ENCODE data around the gene OR2T5.
"Not testable (repeated sequence)": the region's sequence is repeated elsewhere in the genome, so short reads cannot be mapped to it uniquely, and the experiment has no call there.

Gene OR2T5

DNA sequence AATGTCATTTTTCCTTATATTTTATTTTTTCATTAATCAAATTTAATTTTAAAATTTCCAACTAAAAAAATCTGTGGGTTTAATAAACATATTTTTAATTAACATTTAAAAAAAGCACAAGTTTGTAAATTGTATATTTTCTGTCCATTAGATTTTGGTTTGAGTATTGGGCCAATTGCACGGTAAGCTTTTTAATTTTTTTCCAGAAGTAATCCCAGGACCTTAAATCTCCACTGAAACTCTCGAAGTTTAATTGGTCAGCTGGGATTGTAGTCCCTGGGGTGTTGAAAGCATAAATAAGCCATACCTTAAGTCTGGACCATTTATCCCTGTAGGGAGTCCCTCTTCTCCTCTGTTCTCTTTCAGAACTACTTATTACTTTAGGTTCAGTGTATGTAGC lies 19.4 kb downstream of the OR2T5 start, which contains the start of gene OR2G6:
Gene OR2G6 (plus strand): TSS at position 301 of the 400 bp plus-strand sequence. CDS start 13,574 bp downstream, outside the sequence.
- DNase-seq (ENCODE audit: low read depth, low spot score) = not testable (repeated sequence)

DNA sequence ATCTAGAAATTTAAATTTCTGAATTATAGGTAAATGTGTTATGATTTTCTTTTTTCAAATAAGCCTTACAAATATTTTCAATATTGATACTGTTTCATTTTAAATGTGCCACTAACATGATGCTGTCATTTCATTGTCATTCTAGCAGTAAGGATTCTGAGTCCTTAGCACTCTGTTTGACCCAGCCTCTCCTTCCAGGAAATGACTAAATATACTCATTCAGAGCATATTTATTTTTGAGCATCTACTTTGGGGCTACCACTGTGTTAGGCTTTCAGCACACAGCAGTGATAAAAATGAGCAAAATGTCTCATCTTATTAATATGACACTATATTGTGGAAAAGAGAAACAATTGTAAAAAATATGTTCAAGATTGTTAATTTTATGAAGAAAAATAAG lies 21.8 kb downstream of the OR2T5 start:
- not testable (repeated sequence) for DNase-seq (ENCODE audit: low read depth, low spot score)

DNA sequence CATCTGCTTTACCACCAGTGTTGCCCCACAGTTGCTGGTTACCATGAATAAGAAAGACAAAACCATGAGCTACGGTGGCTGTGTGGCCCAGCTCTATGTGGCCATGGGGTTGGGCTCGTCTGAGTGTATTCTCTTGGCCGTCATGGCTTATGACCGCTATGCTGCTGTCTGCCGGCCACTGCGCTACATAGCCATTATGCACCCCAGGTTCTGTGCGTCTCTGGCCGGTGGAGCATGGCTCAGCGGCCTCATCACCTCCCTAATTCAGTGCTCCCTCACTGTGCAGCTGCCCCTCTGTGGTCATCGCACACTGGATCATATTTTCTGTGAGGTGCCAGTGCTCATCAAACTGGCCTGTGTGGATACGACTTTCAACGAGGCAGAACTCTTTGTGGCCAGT lies 33.5 kb downstream of the OR2T5 start:
- no peak for DNase-seq (ENCODE audit: low read depth, low spot score)

DNA sequence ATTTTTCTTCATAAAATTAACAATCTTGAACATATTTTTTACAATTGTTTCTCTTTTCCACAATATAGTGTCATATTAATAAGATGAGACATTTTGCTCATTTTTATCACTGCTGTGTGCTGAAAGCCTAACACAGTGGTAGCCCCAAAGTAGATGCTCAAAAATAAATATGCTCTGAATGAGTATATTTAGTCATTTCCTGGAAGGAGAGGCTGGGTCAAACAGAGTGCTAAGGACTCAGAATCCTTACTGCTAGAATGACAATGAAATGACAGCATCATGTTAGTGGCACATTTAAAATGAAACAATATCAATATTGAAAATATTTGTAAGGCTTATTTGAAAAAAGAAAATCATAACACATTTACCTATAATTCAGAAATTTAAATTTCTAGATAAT lies 49.1 kb downstream of the OR2T5 start:
- DNase-seq (ENCODE audit: low read depth, low spot score) = not testable (repeated sequence)

All from activated naive CD8-positive, alpha-beta T cell treated with anti-CD3 and anti-CD28 coated beads, Interleukin-2, amount 50 U/mL, for 16 hours (primary cell).